Measurements from ENCODE around the gene PDE4D.

PDE4D gene

GRCh38 chr5:59772757-59773156 is 120.8 kb downstream of the PDE4D start:
- no peak for DNase-seq (ENCODE audit: extremely low spot score)
- ChIA-PET POLR2A (no interaction called here), CTCF (no interaction called here)
- TF ChIP-seq ARNT (IDR thresholded peaks at IDR 0.05), result no peak
- no peak for TF ChIP-seq FOXK2 (IDR thresholded peaks at IDR 0.05)
- no peak for TF ChIP-seq ZNF384 (IDR thresholded peaks at IDR 0.05)

GRCh38 chr5:59772206-59772605 is 121.3 kb downstream of the PDE4D start:
- ChIA-PET POLR2A (no interaction called here), CTCF (no interaction called here)
- TF ChIP-seq, protein P1, sequence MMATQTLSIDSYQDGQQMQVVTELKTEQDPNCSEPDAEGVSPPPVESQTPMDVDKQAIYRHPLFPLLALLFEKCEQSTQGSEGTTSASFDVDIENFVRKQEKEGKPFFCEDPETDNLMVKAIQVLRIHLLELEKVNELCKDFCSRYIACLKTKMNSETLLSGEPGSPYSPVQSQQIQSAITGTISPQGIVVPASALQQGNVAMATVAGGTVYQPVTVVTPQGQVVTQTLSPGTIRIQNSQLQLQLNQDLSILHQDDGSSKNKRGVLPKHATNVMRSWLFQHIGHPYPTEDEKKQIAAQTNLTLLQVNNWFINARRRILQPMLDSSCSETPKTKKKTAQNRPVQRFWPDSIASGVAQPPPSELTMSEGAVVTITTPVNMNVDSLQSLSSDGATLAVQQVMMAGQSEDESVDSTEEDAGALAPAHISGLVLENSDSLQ (IDR thresholded peaks at IDR 0.05), result no peak
- no peak for TF ChIP-seq BHLHE40 (IDR thresholded peaks at IDR 0.05; ENCODE audit: borderline replicate concordance)
- DNase-seq (ENCODE audit: extremely low spot score), result no peak

DNA sequence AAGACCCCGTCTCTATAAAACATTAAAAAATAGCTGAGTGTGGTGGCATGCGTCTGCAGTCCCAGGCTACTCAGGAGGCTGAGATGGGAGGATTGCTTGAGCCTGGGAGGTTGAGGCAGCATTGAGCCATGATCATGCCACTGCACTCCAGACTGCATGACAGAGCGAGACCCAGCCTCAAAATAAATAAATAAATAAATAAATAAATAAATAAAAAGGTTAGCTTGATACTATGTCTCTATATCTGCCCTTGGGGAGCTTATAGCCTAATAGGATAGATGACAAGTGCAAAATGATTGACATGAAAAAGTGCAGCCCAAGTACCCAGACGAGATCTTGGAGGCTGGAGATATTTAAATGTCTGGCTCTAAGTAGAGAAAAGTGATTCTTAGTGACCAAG is 122.6 kb downstream of the PDE4D start:
- no peak for DNase-seq (ENCODE audit: extremely low spot score)
- ChIA-PET CTCF (interaction anchor here (1.0 kb wide), 1 partner anchor 643 kb away, joined by 3 read pairs; no protein-coding TSS in a partner anchor), POLR2A (interaction anchor here (0.6 kb wide), 1 partner anchor 68 kb away, joined by 3 read pairs; no protein-coding TSS in a partner anchor)
- TF ChIP-seq SUZ12 (IDR thresholded peaks at IDR 0.05), result no peak
- no peak for TF ChIP-seq L3MBTL2 (conservative IDR thresholded peaks at IDR 0.05)
- TF ChIP-seq NFRKB (IDR thresholded peaks at IDR 0.05), result no peak
- no peak for TF ChIP-seq LEF1 (IDR thresholded peaks at IDR 0.05; ENCODE audit: borderline replicate concordance)
- no peak for TF ChIP-seq TARDBP (IDR thresholded peaks at IDR 0.05)
- no peak for TF ChIP-seq BHLHE40 (IDR thresholded peaks at IDR 0.05; ENCODE audit: borderline replicate concordance)
- no peak for TF ChIP-seq FOXM1 (IDR thresholded peaks at IDR 0.05; ENCODE audit: borderline replicate concordance)
- no peak for TF ChIP-seq ZNF384 (IDR thresholded peaks at IDR 0.05)
- no peak for TF ChIP-seq CTBP1 (IDR thresholded peaks at IDR 0.05; ENCODE audit: borderline replicate concordance)
- TF ChIP-seq ELF4 (IDR thresholded peaks at IDR 0.05), result no peak
- no peak for TF ChIP-seq HDGF (IDR thresholded peaks at IDR 0.05; ENCODE audit: borderline replicate concordance)
- TF ChIP-seq FOXA1 (IDR thresholded peaks at IDR 0.05), result no peak
- no peak for TF ChIP-seq SP1 (IDR thresholded peaks at IDR 0.05)
- TF ChIP-seq ARNT (IDR thresholded peaks at IDR 0.05), result no peak
- TF ChIP-seq, protein P1 (IDR thresholded peaks at IDR 0.05), result no peak
- TF ChIP-seq FOXK2 (IDR thresholded peaks at IDR 0.05), result no peak

- TF ChIP-seq ARNT (IDR thresholded peaks at IDR 0.05) (no peak), ZNF384 (IDR thresholded peaks at IDR 0.05) (no peak), LEF1 (IDR thresholded peaks at IDR 0.05; ENCODE audit: borderline replicate concordance) (no peak), SP1 (IDR thresholded peaks at IDR 0.05) (no peak), NFRKB (IDR thresholded peaks at IDR 0.05) (no peak), FOXM1 (IDR thresholded peaks at IDR 0.05; ENCODE audit: borderline replicate concordance) (no peak), L3MBTL2 (conservative IDR thresholded peaks at IDR 0.05) (no peak), SUZ12 (IDR thresholded peaks at IDR 0.05) (no peak)
- TF ChIP-seq, protein P1 (IDR thresholded peaks at IDR 0.05), result no peak
- ChIA-PET CTCF (no interaction called here), POLR2A (no interaction called here)
- DNase-seq (ENCODE audit: extremely low spot score), result no peak
Measured at GRCh38 chr5:59769832-59770231, 123.7 kb downstream of the PDE4D start.

DNA sequence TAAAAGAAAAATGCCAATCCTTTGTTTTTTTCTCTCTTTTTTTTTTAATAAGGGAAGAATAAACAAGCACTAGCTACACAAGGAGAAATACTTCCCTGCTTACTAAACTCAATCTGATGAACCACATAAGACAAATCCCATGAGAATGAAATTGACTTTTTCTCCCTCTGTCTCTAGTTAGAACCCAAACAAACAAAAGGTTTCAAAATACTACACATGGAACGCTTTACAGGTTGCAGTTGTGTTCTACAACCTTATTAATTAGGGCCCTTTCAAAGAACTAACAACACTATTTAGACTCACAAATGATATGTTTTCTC is 124.5 kb downstream of the PDE4D start:
- ChIA-PET CTCF (no interaction called here), POLR2A (interaction anchor here (1.0 to 1.2 kb wide), 2 partner anchors 11 kb away, joined by 3 to 4 read pairs; no protein-coding TSS in a partner anchor)
- DNase-seq (ENCODE audit: extremely low spot score), result no peak
- no peak for TF ChIP-seq FOXK2 (IDR thresholded peaks at IDR 0.05)
- TF ChIP-seq CTBP1 (IDR thresholded peaks at IDR 0.05; ENCODE audit: borderline replicate concordance), result no peak
- TF ChIP-seq, protein P1 (IDR thresholded peaks at IDR 0.05), result no peak
- TF ChIP-seq ELF4 (IDR thresholded peaks at IDR 0.05), result no peak
- no peak for TF ChIP-seq FOXM1 (IDR thresholded peaks at IDR 0.05; ENCODE audit: borderline replicate concordance)
- TF ChIP-seq HDGF (IDR thresholded peaks at IDR 0.05; ENCODE audit: borderline replicate concordance), result no peak
- no peak for TF ChIP-seq SP1 (IDR thresholded peaks at IDR 0.05)
- TF ChIP-seq NFRKB (IDR thresholded peaks at IDR 0.05), result no peak
- TF ChIP-seq FOXA1 (IDR thresholded peaks at IDR 0.05), result no peak
- no peak for TF ChIP-seq BHLHE40 (IDR thresholded peaks at IDR 0.05; ENCODE audit: borderline replicate concordance)

- peak; percentile 63 for DNase-seq (ENCODE audit: extremely low spot score)
Measured at GRCh38 chr5:59768152-59769040, 125.1 kb downstream of the PDE4D start.

More at GRCh38 chr5:59768152-59769040, 125.1 kb downstream of the PDE4D start:
- TF ChIP-seq ARNT (IDR thresholded peaks at IDR 0.05), result peak; percentile 76; the same call in 1 of the 2 replicates
- no peak for TF ChIP-seq ZNF384 (IDR thresholded peaks at IDR 0.05)
- TF ChIP-seq, protein P1 (IDR thresholded peaks at IDR 0.05), result 0 out of 2 replicates have a peak, but pooled peaks have one; percentile 1
- TF ChIP-seq HDGF (IDR thresholded peaks at IDR 0.05; ENCODE audit: borderline replicate concordance), result no peak
- TF ChIP-seq L3MBTL2 (conservative IDR thresholded peaks at IDR 0.05), result peak; percentile 43; the same call in 1 of the 2 replicates
- no peak for TF ChIP-seq SUZ12 (IDR thresholded peaks at IDR 0.05)
- POLR2A ChIA-PET, result interaction anchor here (0.6 to 1.2 kb wide), 3 partner anchors 10 to 103 kb away, joined by 3 to 4 read pairs (median 3); no protein-coding TSS in a partner anchor
- CTCF ChIA-PET, result no interaction called here

Data from HEK293T (cell line).